ENCODE data around the gene NSG1. TPM values are rescaled to one million over a fixed set of nuclear protein-coding genes. Genes with fewer than 3 reads are reported as not detected.

NSG1 gene
- polyA plus RNA-seq, 1 of the 3 experiments (the other 2 are of a cell fraction): 11.4 TPM

DNA sequence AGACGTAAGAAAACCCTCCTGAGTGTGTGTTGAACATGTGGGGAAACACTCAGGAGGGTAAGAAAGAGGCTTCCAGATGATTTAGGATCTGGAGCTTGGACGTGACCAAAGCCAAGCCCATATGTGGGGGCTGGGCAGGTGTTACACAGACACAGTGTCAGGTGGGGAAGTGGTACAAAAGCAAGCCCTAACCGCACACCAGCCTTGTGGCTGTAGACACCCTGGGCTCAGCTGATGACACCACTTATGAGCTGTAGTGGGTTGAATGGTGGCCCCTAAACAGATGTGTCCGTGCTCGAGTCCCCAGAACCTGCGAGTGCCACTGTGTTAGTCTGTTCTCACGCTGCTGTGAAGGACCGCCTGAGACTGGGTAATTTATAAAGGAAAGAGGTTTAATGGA is 25.0 kb upstream of the NSG1 start:
- CTCF ChIA-PET: no interaction called here

DNA sequence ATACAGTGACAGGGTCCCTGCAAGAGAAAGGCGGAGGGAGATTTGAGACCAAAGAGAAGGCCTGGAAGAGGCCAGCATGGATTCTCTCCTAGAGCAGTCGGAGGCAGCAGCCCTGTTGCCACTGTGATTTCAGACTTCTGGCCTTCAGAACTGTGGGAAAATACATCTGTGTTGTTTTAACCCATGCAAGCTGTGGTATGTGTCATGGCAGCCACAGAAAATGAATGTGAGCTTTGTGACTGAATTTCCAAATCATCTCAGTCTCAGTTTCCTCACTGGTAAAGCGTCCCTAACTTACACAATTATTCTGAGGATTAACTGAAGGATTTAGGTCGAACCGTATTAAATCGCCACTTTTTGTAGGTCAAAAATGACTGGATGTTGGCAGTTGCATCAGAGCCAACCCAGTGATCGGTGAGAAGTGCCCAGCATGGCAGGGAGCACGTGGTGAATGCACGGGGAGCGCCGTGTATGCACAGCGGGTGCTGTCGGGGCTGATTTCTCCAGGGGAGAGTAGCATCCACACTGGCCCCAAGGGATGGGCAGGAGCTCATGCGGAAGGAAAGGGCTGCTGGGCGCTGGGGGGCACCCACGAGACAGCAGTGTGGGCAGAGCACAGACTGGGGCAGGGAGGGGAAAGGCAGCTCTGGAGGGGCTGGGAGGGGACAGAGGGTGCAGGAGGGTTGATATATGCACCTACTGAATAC is 23.8 kb upstream of the NSG1 start:
- Histone ChIP-seq H3K4me3 (ENCODE audit: low read depth in 2 of 2, low read length in 1 of 2) (no peak overlapping the region), H3K79me2 (ENCODE audit: insufficient read depth) (no peaks in the 10 kb centered on the region), H3K27ac (ENCODE audit: low read depth in 2 of 2, low read length in 1 of 2) (no peak overlapping the region), H3K9me3 (no peaks in the 10 kb centered on the region), H3F3A (replicated peaks; ENCODE audit: insufficient read depth) (no peaks in the 10 kb centered on the region), H3K9me2 (no peaks in the 10 kb centered on the region), H3K9ac (no peak overlapping the region), H2AFZ (ENCODE audit: low read depth) (no peak overlapping the region), H3K4me1 (ENCODE audit: control insufficient read depth in 1 of 2, insufficient read depth in 2 of 2, low read depth in 1 of 2, low read length in 1 of 2) (no peaks in the 10 kb centered on the region), H3K4me2 (no peak overlapping the region), H3K27me3 (ENCODE audit: insufficient read depth) (no peaks in the 10 kb centered on the region; the same call in 1 of the 2 replicates), H3K36me3 (replicated peaks in 1 of 2; ENCODE audit: control insufficient read depth in 1 of 2, insufficient read depth in 2 of 2, low read length in 1 of 2) (no peaks in the 10 kb centered on the region), H4K20me1 (ENCODE audit: insufficient read depth) (no peaks in the 10 kb centered on the region)
- no peak for DNase-seq
- 65% methylated on average over 16 of the region's 16 CpGs for WGBS (ENCODE audit: low lambda C conversion rate)
- TF ChIP-seq NFIC (IDR thresholded peaks at IDR 0.05; ENCODE audit: borderline replicate concordance) (no peak), ZBTB33 (IDR thresholded peaks at IDR 0.05; ENCODE audit: borderline replicate concordance, low read depth) (no peak), NRF1 (IDR thresholded peaks at IDR 0.05; ENCODE audit: low read depth, low read length) (no peak), TAF1 (IDR thresholded peaks at IDR 0.05; ENCODE audit: borderline replicate concordance, low read depth, low read length) (no peak), EP300 (IDR thresholded peaks at IDR 0.05; ENCODE audit: borderline replicate concordance in 1 of 2, low read depth in 1 of 2, low read length in 1 of 2) (no peak), MAX (IDR thresholded peaks at IDR 0.05; ENCODE audit: low read depth) (no peak), FOXJ3 (CRISPR knock-in tag; IDR thresholded peaks at IDR 0.05) (no peak), JUND (IDR thresholded peaks at IDR 0.05) (no peak), GABPA (IDR thresholded peaks at IDR 0.05; ENCODE audit: low read depth) (no peak), CHD2 (IDR thresholded peaks at IDR 0.05; ENCODE audit: low read length, partially characterized antibody) (no peak), GATA2 (CRISPR knock-in tag; IDR thresholded peaks at IDR 0.05) (no peak)
- ChIA-PET POLR2A (interaction anchor here (0.6 kb wide), 1 partner anchor 944 kb away, joined by 3 read pairs; no protein-coding TSS in a partner anchor), CTCF (interaction anchor here (0.8 kb wide), 1 partner anchor 48 kb away, joined by 3 read pairs; no protein-coding TSS in a partner anchor)

More for the DNA sequence above, 25.0 kb upstream of the NSG1 start:
- Histone ChIP-seq H3K9me2 (no peaks in the 10 kb centered on the region), H4K20me1 (ENCODE audit: insufficient read depth) (no peaks in the 10 kb centered on the region), H3K4me2 (no peak overlapping the region), H3K36me3 (replicated peaks in 1 of 2; ENCODE audit: control insufficient read depth in 1 of 2, insufficient read depth in 2 of 2, low read length in 1 of 2) (no peaks in the 10 kb centered on the region), H3K4me3 (ENCODE audit: low read depth in 2 of 2, low read length in 1 of 2) (no peak overlapping the region), H3K9me3 (no peaks in the 10 kb centered on the region), H3K27me3 (ENCODE audit: insufficient read depth) (no peaks in the 10 kb centered on the region; the same call in 1 of the 2 replicates), H2AFZ (ENCODE audit: low read depth) (no peak overlapping the region), H3K27ac (ENCODE audit: low read depth in 2 of 2, low read length in 1 of 2) (no peak overlapping the region), H3F3A (replicated peaks; ENCODE audit: insufficient read depth) (no peaks in the 10 kb centered on the region), H3K79me2 (ENCODE audit: insufficient read depth) (no peaks in the 10 kb centered on the region), H3K9ac (no peak overlapping the region), H3K4me1 (ENCODE audit: control insufficient read depth in 1 of 2, insufficient read depth in 2 of 2, low read depth in 1 of 2, low read length in 1 of 2) (no peaks in the 10 kb centered on the region)
- POLR2A ChIA-PET: no interaction called here
- DNase-seq: no peak
- no peak for TF ChIP-seq MXI1 (IDR thresholded peaks at IDR 0.05; ENCODE audit: low read depth, low read length)
- no peak for TF ChIP-seq CHD2 (IDR thresholded peaks at IDR 0.05; ENCODE audit: low read length, partially characterized antibody)
- TF ChIP-seq, protein P1, sequence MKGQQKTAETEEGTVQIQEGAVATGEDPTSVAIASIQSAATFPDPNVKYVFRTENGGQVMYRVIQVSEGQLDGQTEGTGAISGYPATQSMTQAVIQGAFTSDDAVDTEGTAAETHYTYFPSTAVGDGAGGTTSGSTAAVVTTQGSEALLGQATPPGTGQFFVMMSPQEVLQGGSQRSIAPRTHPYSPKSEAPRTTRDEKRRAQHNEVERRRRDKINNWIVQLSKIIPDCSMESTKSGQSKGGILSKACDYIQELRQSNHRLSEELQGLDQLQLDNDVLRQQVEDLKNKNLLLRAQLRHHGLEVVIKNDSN (IDR thresholded peaks at IDR 0.05; ENCODE audit: borderline replicate concordance, low read depth): no peak
- no peak for TF ChIP-seq POLR2AphosphoS5 (IDR thresholded peaks at IDR 0.05; ENCODE audit: low read depth, low read length)
- TF ChIP-seq SIN3A (IDR thresholded peaks at IDR 0.05; ENCODE audit: borderline replicate concordance, low read depth, low read length): no peak
- whole genome bisulfite sequencing (ENCODE audit: low lambda C conversion rate): 61% methylated on average over 8 of the region's 8 CpGs
